HG02884 (cell line): Measurements from ENCODE around the gene NSG1.

Experiments used
- ATAC-seq: cut with Tn5 transposase; IDR thresholded peaks from one replicate; pipeline ENCODE4 v1.9.1; 2021; ENCODE audit warnings: mild to moderate bottlenecking, moderate library complexity; ENCODE audit not compliant: unreplicated experiment

The NSG1 gene

GRCh38 chr4:4430492-4431195 lies 43.7 kb downstream of the NSG1 start:
- peak; percentile 80 for ATAC-seq

DNA sequence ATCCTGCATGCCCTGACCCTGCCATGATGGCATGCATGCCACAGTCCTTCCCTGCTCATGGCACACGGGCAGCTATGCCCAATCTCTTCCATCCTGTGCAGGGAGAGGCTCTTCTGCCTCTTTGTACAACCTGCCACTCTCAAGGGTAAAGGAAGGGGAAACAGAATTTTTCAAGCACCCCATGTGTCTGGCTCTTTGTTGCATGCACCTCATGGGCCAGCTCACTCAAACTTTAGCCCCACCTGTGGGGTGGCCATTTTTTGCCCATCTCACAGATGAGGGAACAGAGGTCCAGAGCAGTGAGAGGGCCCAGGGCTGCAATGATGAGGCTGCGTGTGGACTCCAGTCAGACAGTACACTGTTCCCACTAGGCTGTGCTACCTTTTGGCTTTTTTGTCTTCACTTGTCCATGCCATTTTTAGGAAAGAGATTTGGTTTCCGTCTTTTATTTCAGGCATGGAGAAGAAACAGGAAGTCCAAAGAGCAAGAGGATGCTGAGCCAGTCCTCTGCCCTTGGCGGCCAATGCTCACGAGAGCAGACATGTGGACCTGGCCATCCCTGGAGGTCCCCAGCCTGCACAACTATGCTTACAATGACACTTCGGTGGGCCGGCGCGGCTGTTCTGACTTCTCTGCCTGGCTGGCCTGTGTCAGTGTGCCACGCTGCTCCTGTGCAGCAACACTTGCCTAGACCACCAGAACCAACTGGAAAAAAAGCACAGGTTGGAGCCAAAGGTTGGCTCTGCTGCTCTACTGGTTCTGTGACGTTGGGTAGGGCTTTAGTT lies 45.6 kb downstream of the NSG1 start:
- ATAC-seq: no peak

GRCh38 chr4:4433941-4434340 lies 47.0 kb downstream of the NSG1 start:
- no peak for ATAC-seq

GRCh38 chr4:4436244-4436823 lies 49.4 kb downstream of the NSG1 start:
- no peak for ATAC-seq

DNA sequence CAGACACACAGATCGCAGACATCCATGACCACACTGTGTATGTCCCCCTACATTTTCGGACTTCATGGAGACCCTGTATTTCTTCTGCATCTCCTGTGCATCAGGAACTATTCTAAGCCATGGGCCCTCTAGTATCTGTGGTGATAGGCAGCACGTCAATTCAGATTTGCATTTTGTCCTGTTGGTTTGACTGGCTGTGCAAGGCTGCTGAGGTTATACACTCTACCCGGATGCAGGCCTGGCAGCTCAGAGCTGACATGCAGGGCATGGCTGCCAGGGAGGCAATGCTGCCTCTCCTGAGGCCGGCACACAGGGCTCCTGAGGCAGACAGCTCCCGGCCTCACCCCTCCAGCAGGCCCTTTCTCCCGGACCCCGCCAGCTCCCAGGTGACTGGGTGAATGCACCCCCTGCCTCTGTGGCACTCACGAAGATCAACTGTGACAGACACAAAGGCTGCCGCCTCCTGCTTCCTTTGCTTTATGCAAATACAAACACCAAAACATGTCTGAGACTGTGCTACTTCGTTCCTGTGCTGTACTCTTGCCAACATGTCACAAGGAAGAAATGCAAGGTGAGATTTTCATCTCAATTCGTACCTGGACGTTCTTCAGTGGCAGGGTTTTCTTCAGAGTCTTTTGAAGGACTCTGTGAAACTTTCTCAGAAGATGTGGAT lies 51.0 kb downstream of the NSG1 start:
- ATAC-seq: no peak

DNA sequence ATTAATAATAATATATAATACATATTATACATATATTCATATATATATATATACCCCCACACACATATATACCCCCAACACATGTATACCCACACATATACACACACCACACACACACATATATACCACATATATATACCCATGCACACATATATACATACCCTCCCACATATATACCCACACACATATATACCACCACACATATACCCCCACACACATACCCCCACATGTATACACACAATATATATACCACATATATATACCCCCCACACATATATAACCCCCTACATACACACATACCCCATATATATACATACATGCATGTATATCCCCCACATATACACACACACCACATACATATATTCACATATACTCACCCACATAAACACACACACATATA lies 52.0 kb downstream of the NSG1 start:
- no peak for ATAC-seq

DNA sequence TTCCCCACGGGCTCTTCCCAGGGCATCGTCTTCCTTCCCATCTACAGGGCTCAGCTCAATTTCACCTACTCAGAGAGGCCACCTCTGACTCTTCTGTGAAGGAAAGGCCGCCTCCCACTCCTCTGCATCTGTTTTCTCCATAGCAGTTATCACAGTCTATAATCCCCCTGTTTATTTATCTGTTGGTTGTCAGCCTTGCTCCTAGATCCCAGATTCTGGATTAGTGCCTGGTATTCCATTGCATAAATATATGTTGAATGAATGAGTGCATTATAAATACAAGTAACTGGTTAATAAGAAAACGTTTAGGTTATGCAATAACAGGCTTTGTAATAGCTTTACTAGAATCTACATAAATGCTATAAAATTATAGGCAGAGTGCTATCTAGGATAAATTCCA lies 52.9 kb downstream of the NSG1 start:
- no peak for ATAC-seq

- ATAC-seq: peak; percentile 83
Measured at GRCh38 chr4:4440333-4441061, 53.6 kb downstream of the NSG1 start.

GRCh38 chr4:4443821-4444220 lies 56.9 kb downstream of the NSG1 start:
- ATAC-seq: no peak

DNA sequence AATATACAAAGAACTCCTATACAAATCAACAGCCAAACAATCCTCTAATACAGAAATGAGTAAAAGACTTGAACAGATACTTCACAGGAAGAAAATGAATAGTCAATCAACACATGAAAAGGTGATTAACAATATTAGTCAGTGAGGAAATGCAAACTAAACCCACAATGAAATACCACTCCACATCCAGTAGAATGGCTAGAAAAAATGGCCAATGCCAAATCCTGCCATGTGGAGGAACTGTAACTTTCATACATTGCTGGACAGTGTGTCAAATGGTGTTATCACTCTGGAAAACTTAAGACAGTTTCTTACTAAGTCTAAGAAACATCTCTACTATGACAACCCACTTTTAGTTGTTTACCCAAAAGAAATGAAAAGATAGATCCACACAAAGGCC lies 59.5 kb downstream of the NSG1 start:
- no peak for ATAC-seq

DNA sequence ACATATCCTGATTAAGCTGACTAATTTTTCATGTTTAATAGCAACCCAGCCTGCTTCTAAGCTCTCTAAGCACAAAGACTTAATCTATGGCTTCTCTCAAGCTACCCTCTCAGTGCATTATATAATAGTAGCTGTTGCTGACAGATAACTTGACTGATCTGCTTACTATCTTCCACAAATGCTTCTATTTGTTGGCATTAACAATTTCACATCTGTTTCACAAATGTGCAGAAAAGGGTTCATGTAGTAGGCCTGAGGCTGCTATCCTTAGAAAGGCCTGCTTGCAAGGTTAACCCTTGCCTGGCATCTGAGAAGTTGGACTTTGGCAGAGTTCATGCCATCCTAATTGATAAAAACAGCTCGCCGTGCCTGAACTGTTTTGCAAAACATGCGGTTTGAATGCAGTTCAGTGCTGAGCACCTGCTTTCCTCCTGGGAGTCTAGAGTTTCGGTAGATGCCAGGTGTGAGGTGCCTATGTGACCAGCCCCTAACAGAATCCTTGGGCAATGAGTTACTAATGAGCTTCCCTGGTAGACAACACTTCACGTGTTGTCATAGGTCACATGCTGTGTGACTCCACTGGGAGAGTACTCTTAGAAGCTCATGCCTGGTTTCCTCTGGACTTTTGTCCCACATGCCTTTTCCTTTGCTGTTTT lies 68.4 kb downstream of the NSG1 start:
- peak; percentile 55 for ATAC-seq

- no peak for ATAC-seq
Measured at GRCh38 chr4:4456351-4456750, 69.4 kb downstream of the NSG1 start.

DNA sequence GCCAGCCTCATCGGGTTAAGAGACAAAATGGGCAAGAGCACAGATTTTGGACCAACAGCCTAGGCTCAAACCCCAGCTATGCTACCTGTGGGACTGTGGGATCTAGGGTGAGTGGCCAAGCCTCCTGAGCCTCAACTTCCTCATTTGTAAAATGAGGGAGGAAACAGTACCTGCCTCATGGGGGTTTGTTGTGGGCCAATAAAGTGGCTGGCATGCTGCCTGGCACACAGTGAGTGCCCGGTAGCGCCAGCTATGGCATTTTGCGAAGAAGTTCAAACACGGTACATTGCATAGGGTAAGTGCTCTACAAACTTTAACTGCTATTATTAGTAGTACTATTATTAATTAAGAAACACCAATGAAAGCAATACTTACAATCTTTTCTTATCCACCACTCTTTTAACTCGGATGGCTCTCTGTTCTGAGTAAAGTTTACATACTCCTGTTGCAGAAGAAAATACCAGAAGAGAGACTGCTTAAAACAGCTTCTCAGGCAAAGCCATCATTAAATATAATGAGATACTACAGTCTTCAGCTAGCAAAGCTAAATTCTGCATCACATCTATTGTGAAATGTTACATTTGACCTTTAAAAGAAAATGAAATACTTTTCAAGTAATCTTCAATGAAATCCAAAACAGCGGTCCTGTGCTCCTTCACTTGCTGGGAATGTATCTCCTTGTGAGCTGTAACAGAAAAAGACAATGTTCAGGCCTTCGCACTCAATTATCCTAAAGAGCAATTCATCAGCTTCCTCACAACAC lies 70.1 kb downstream of the NSG1 start:
- no peak for ATAC-seq

GRCh38 chr4:4457803-4458553 lies 71.1 kb downstream of the NSG1 start:
- ATAC-seq: no peak

DNA sequence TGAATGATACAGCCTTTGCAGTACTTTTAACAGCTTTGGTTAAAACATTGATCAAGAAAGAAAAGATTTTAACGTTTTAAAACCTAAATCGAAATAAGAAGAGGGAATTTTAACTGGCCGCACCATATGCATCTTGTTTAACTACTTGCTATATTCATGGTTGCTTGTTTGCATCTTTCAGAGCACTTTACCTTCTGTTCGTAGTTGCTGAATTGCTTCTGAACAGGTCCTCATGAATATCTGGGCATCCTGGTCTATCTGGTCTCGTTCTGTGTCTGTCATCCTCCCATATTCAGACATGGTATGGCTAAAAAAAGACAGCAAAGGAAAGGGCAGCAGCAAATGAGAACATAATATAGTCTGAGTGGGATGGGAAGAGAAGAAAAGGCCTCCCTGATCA lies 72.3 kb downstream of the NSG1 start:
- no peak for ATAC-seq

DNA sequence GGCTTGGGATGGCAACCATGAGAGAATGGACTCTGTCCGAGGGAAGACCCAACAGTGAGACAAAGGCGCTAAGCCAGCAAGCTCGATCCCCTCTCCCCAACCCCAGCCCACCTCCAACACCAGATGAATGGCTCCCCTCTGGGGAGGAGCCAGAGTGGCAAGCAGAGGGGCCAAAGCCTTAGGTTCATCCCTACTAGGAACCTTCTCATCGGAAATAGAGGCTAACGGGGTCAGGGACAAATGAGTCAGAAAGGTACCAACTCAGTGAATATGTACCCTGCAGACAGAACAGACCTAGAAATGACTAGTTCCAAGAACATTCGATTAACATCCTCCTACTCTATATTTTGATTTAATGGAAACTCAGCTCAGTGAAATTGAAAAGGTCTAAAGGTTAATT lies 73.9 kb downstream of the NSG1 start:
- no peak for ATAC-seq

DNA sequence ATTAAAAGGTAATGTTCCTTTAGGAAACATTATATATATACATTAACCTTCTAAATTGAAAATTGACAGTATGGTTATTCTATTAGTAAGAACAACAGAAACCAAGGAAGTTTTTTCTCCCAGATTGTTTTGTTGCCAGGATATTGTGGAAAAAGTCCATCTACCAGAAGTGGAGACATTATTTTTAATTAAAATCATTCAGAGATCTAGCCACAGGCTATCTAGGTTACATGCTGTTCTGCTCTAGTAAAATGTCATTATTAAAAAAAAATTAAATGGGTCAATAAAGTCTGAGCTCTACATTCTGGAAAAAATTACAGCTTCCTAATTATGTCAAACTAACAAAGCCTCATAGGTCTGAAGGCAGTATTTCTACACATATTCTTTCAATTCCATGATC lies 74.3 kb downstream of the NSG1 start:
- ATAC-seq: no peak

- no peak for ATAC-seq
Measured at GRCh38 chr4:4461850-4462249, 74.9 kb downstream of the NSG1 start.

DNA sequence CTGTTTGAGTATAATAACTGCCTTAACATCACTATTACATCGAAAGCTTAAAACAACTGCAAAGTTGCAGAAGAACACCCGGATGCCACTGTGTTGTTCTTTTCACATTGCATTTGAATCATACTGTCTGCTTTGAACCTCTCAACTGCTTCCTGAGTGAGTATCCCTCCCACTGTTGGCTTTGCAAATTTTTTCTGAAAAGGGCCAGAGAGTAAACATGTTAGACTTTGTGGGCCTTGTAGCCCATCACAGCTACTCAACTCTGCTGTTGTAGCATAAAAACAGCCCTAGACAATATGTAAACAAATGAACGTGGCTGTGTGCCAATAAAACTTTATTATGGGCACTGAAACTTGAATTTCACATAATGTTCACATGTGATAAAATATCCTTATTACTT lies 76.1 kb downstream of the NSG1 start:
- no peak for ATAC-seq
